ENCODE measurements around the gene CNTFR.

- no peak for TF ChIP-seq POLR2AphosphoS5 (IDR thresholded peaks at IDR 0.05; ENCODE audit: low read depth, low read length)
- TF ChIP-seq YY1 (IDR thresholded peaks at IDR 0.05; ENCODE audit: low read depth, low read length), result no peak
- TF ChIP-seq POLR2A (IDR thresholded peaks at IDR 0.05; ENCODE audit: control extremely low read depth in 1 of 2, low read depth in 2 of 2, low read length in 2 of 2), result 0 out of 3 replicates have a peak, but pooled peaks of 1 of the 2 experiments have one; percentile 38
These were observed 66.3 kb downstream of the CNTFR start, which contains the start of gene ENHO for GRCh38 chr9:34522971-34523797.

Data from H1 (cell line).